Fibroblast of skin of back (primary cell): ENCODE measurements around the gene TMEM243.
A peak's percentile ranks its signal among the peaks of the same experiment; 100 is the strongest.
"Not testable (repeated sequence)": the region's sequence is repeated elsewhere in the genome, so short reads cannot be mapped to it uniquely, and the experiment has no call there.

ENCODE experiments used
- DNase-seq: peaks from one replicate; pipeline ENCODE4 v3.0.0-alpha.2; 2013

TMEM243 gene

GRCh38 chr7:87210506-87210905, 9.0 kb downstream of the TMEM243 start:
- DNase-seq: no peak

GRCh38 chr7:87209295-87209924, 10.1 kb downstream of the TMEM243 start:
- no peak for DNase-seq

- DNase-seq: peak; percentile 17
Measured at GRCh38 chr7:87206361-87206760, 13.2 kb downstream of the TMEM243 start.

- DNase-seq: not testable (repeated sequence)
Measured at GRCh38 chr7:87205701-87206100, 13.8 kb downstream of the TMEM243 start.

- DNase-seq: no peak
Measured at GRCh38 chr7:87204933-87205332, 14.6 kb downstream of the TMEM243 start.

- DNase-seq: not testable (repeated sequence)
Measured at GRCh38 chr7:87203929-87204328, 15.6 kb downstream of the TMEM243 start.

- no peak for DNase-seq
Measured at GRCh38 chr7:87202705-87203104, 16.8 kb downstream of the TMEM243 start.

- no peak for DNase-seq
Measured at GRCh38 chr7:87202208-87202607, 17.3 kb downstream of the TMEM243 start.

- DNase-seq: no peak
Measured at GRCh38 chr7:87199700-87200450, 19.7 kb downstream of the TMEM243 start.

- DNase-seq: no peak
Measured at GRCh38 chr7:87199241-87199640, 20.3 kb downstream of the TMEM243 start.

GRCh38 chr7:87193912-87194311, 25.6 kb downstream of the TMEM243 start:
- no peak for DNase-seq

- DNase-seq: no peak
Measured at GRCh38 chr7:87192784-87193487, 26.6 kb downstream of the TMEM243 start.

GRCh38 chr7:87190783-87191182, 28.7 kb downstream of the TMEM243 start:
- DNase-seq: no peak

- no peak for DNase-seq
Measured at GRCh38 chr7:87188930-87189329, 30.6 kb downstream of the TMEM243 start.

- DNase-seq: no peak
Measured at GRCh38 chr7:87187120-87187519, 32.4 kb downstream of the TMEM243 start.

GRCh38 chr7:87179180-87179579, 40.4 kb downstream of the TMEM243 start:
- no peak for DNase-seq

GRCh38 chr7:87178320-87178719, 41.2 kb downstream of the TMEM243 start:
- DNase-seq: no peak

GRCh38 chr7:87173471-87173870, 46.1 kb downstream of the TMEM243 start:
- no peak for DNase-seq

GRCh38 chr7:87171282-87171934, 48.1 kb downstream of the TMEM243 start:
- no peak for DNase-seq

- DNase-seq: no peak
Measured at GRCh38 chr7:87170828-87171227, 48.7 kb downstream of the TMEM243 start.

GRCh38 chr7:87164433-87164832, 55.1 kb downstream of the TMEM243 start:
- no peak for DNase-seq

- no peak for DNase-seq
Measured at GRCh38 chr7:87159538-87159937, 60.0 kb downstream of the TMEM243 start.

- peak; percentile 38 for DNase-seq
Measured at GRCh38 chr7:87156709-87157108, 62.8 kb downstream of the TMEM243 start.
